Panc1 (cell line): ENCODE results near the gene EFCAB8. TPM values are rescaled to one million over a fixed set of nuclear protein-coding genes. Genes with fewer than 3 reads are reported as not detected.

Source experiments
- ATAC-seq: fragments of 200-7000 bp; cut with Tn5 transposase; 2 replicates; pipeline ENCODE4 v1.9.1; 2020; ENCODE audit warnings: mild to moderate bottlenecking, moderate library complexity
- BruUV-seq: library from RNA; stranded (reverse); fragments of 400-500 nt; replicated peaks from 2 replicates; lab custom pipeline; 2021; lab: Mats Ljungman, UMichigan
- CTCF ChIA-PET: fragments of 300-600 bp; sonication (Branson Sonifier 250); formaldehyde crosslinking; loops from one replicate; lab custom pipeline; 2022; ENCODE audit warnings: antibody characterized with exemption; lab: Charles Lee
- POLR2A ChIA-PET: fragments of 300-600 bp; sonication (Branson Sonifier 250); formaldehyde crosslinking; loops from one replicate; lab custom pipeline; 2022; ENCODE audit warnings: antibody characterized with exemption; lab: Charles Lee
- DNase-seq: peaks from one replicate; pipeline ENCODE4 v3.0.0-alpha.2; 2010; ENCODE audit warnings: low read depth, low spot score
- H3K27ac ChIP-seq: 2 replicates; pipeline ENCODE4 v1.5.1; 2011; ENCODE audit warnings: mild to moderate bottlenecking, low read length, inconsistent platforms
- H3K27me3 ChIP-seq: fragments of 200-500 bp; sonication (Bioruptor generic); 2 replicates; pipeline ENCODE4 v1.6.0; 2014; ENCODE audit warnings: low read length, inconsistent platforms; ENCODE audit not compliant: control insufficient read depth, insufficient read depth
- H3K36me3 ChIP-seq: fragments of 200-500 bp; sonication (Bioruptor generic); 2 replicates; pipeline ENCODE4 v1.5.1; 2014; ENCODE audit warnings: inconsistent platforms, mild to moderate bottlenecking, low read length, moderate library complexity; ENCODE audit not compliant: control insufficient read depth, insufficient read depth
- H3K4me1 ChIP-seq: 2 replicates; pipeline ENCODE4 v1.5.1; 2011; ENCODE audit warnings: inconsistent platforms, mild to moderate bottlenecking, low read length, moderate library complexity; ENCODE audit not compliant: control insufficient read depth, insufficient read depth
- H3K4me3 ChIP-seq, 2 experiments: 2 replicates each; pipeline ENCODE4 v1.5.1; 2011 to 2012; ENCODE audit warnings: low read depth in 2 of 2, low read length in 2 of 2, mild to moderate bottlenecking in 2 of 2, inconsistent platforms in 1 of 2, moderate library complexity in 1 of 2
- H3K9me3 ChIP-seq: fragments of 200-500 bp; sonication (Bioruptor generic); 2 replicates; pipeline ENCODE4 v1.5.1; 2014; ENCODE audit warnings: low read depth, mild to moderate bottlenecking, inconsistent platforms, low read length, moderate library complexity; ENCODE audit not compliant: control insufficient read depth, insufficient read depth
- POLR2AphosphoS5 ChIP-seq: IDR thresholded peaks from 2 replicates; pipeline ENCODE4 v1.6.1; 2012; ENCODE audit warnings: mild to moderate bottlenecking, low read depth, low read length, moderate library complexity
- SIN3A ChIP-seq: IDR thresholded peaks from 2 replicates; pipeline ENCODE4 v1.6.1; 2012; ENCODE audit warnings: low read depth, mild to moderate bottlenecking, low read length, moderate library complexity, borderline replicate concordance; ENCODE audit not compliant: insufficient read depth
- TCF7L2 ChIP-seq: IDR thresholded peaks from 2 replicates; pipeline ENCODE4 v1.6.1; 2011; ENCODE audit warnings: mild to moderate bottlenecking, low read depth, low read length, inconsistent platforms
- in situ Hi-C: cut with HindIII; loops from 2 replicates; pipeline ENCODE4 v1.10.0; 2016; ENCODE audit warnings: low sequenced_read_pairs, low pct_unique_long_range_greater_than_20kb
- intact Hi-C: fragments of 100-400 bp; cut with micrococcal nuclease; formaldehyde crosslinking; loops from one replicate; pipeline ENCODE4 v1.10.0; 2022; ENCODE audit not compliant: unreplicated experiment
- total RNA-seq: library from RNA; stranded (reverse); gene quantifications from one replicate; pipeline ENCODE4 v1.2.1, GENCODE V29; 2021; ENCODE audit not compliant: unreplicated experiment
- TF ChIP-seq, protein P1 (sequence below), 2 experiments: IDR thresholded peaks; 2 replicates each; pipeline ENCODE4 v1.6.1; 2011 to 2012; ENCODE audit warnings: low read depth in 2 of 2, control low read depth in 1 of 2, low read length in 1 of 2, mild to moderate bottlenecking in 1 of 2, moderate library complexity in 1 of 2; ENCODE audit not compliant: insufficient read depth in 1 of 2
- TF ChIP-seq, protein P2 (sequence below): fragments of 450-650 bp; IDR thresholded peaks from 2 replicates; pipeline ENCODE4 v1.5.1; 2017; ENCODE audit warnings: mild to moderate bottlenecking

The EFCAB8 gene
- total RNA-seq, 1 experiment from 2014 or later: 1.1 TPM

DNA sequence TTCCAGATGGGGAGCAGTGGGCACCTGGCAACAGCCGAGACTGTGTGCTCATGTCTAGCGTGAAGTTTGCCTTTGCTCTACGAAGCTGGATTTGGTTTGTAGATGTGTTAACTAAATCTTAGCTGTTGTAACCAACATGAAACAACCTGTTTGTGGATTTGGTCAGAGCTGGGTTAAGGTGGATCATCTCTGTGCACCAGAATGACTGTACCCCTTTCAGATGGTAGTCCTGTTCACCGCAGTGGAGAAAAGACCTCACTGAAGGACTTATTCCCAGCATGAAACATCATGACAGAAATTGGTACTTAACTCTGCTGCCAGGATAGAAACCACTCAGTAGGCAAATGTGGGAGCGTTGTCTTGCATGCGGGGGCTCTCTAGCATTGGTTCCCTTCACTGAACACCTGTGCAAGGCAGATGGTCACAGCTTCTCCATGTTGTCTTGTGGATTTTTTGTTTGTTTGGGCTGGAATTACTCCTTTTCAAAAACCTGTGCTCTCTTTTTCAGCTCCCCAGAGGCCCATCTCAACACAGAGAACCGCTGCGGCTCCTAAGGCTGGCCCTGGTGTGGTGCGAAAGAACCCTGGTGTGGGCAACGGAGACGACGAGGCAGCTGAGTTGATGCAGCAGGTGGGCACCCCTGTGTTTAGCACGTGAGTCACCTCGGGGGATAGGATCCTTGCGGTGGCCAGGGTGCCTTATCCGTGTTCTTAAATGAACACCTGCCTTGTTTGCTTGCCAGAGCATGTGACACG is 19.3 kb upstream of the EFCAB8 start:
- ATAC-seq: no peak

DNA sequence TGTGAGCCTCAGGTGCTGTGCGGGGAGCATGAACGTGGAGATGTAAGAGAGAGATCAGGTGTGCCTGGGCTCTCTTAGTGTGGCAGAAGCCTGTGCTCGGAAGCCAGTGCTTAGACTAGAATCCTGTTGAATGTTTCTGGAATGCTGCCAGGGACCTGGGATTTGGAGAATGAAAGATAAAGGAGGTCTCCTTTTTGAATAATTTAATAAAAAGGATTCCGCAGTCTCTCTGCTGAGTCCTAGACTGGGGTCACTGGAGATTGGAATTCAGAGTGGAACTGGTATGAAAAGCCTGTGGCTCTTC is 18.8 kb upstream of the EFCAB8 start:
- Histone ChIP-seq H3K27ac (no peak overlapping the region), H3K4me1 (no peaks in the 10 kb centered on the region), H3K36me3 (peaks cover 34% of the 10 kb centered on the region), H3K4me3 (no peak overlapping the region), H3K27me3 (no peaks in the 10 kb centered on the region), H3K9me3 (no peaks in the 10 kb centered on the region)
- ChIA-PET CTCF (no interaction called here), POLR2A (no interaction called here)
- intact Hi-C loops: no loop called here
- no TSS peak for BruUV-seq
- ATAC-seq (no peak), DNase-seq (no peak)
- in situ Hi-C loops: no loop called here
- TF ChIP-seq, protein P1, sequence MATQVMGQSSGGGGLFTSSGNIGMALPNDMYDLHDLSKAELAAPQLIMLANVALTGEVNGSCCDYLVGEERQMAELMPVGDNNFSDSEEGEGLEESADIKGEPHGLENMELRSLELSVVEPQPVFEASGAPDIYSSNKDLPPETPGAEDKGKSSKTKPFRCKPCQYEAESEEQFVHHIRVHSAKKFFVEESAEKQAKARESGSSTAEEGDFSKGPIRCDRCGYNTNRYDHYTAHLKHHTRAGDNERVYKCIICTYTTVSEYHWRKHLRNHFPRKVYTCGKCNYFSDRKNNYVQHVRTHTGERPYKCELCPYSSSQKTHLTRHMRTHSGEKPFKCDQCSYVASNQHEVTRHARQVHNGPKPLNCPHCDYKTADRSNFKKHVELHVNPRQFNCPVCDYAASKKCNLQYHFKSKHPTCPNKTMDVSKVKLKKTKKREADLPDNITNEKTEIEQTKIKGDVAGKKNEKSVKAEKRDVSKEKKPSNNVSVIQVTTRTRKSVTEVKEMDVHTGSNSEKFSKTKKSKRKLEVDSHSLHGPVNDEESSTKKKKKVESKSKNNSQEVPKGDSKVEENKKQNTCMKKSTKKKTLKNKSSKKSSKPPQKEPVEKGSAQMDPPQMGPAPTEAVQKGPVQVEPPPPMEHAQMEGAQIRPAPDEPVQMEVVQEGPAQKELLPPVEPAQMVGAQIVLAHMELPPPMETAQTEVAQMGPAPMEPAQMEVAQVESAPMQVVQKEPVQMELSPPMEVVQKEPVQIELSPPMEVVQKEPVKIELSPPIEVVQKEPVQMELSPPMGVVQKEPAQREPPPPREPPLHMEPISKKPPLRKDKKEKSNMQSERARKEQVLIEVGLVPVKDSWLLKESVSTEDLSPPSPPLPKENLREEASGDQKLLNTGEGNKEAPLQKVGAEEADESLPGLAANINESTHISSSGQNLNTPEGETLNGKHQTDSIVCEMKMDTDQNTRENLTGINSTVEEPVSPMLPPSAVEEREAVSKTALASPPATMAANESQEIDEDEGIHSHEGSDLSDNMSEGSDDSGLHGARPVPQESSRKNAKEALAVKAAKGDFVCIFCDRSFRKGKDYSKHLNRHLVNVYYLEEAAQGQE (IDR thresholded peaks at IDR 0.05; ENCODE audit: insufficient read depth in 1 of 2, low read depth in 2 of 2, low read length in 1 of 2): no peak
- TF ChIP-seq, protein P2, sequence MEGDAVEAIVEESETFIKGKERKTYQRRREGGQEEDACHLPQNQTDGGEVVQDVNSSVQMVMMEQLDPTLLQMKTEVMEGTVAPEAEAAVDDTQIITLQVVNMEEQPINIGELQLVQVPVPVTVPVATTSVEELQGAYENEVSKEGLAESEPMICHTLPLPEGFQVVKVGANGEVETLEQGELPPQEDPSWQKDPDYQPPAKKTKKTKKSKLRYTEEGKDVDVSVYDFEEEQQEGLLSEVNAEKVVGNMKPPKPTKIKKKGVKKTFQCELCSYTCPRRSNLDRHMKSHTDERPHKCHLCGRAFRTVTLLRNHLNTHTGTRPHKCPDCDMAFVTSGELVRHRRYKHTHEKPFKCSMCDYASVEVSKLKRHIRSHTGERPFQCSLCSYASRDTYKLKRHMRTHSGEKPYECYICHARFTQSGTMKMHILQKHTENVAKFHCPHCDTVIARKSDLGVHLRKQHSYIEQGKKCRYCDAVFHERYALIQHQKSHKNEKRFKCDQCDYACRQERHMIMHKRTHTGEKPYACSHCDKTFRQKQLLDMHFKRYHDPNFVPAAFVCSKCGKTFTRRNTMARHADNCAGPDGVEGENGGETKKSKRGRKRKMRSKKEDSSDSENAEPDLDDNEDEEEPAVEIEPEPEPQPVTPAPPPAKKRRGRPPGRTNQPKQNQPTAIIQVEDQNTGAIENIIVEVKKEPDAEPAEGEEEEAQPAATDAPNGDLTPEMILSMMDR: no peak
- no peak for TF ChIP-seq SIN3A

More for the DNA sequence above, 19.3 kb upstream of the EFCAB8 start:
- intact Hi-C loops: no loop called here
- TF ChIP-seq TCF7L2 (no peak), POLR2AphosphoS5 (no peak)
- TF ChIP-seq, protein P1 (IDR thresholded peaks at IDR 0.05; ENCODE audit: insufficient read depth in 1 of 2, low read depth in 2 of 2, low read length in 1 of 2): no peak
- CTCF ChIA-PET: interaction anchor here (0.7 kb wide), 1 partner anchor 332 kb away, joined by 4 read pairs; no protein-coding TSS in a partner anchor
- Histone ChIP-seq H3K27me3 (no peaks in the 10 kb centered on the region), H3K36me3 (peaks cover 38% of the 10 kb centered on the region), H3K9me3 (no peaks in the 10 kb centered on the region), H3K4me1 (no peaks in the 10 kb centered on the region), H3K4me3 (no peak overlapping the region), H3K27ac (no peak overlapping the region)
- in situ Hi-C loops: no loop called here
- DNase-seq: no peak
- POLR2A ChIA-PET: no interaction called here
- BruUV-seq: no TSS peak
